ENCODE data around the gene HSPA4L. TPM values are rescaled to one million over a fixed set of nuclear protein-coding genes. Genes with fewer than 3 reads are reported as not detected.

HSPA4L gene
- total RNA-seq, 1 experiment from 2014 or later: 3.8 TPM

- H3K27me3 ChIP-seq (replicated peaks; ENCODE audit: insufficient read depth, low read depth, low read length, poor library complexity): no peaks in the 10 kb centered on the region
- H3K4me3 ChIP-seq (ENCODE audit: low read depth, low read length, poor library complexity, severe bottlenecking): no peak overlapping the region
- no peaks in the 10 kb centered on the region for H3K36me3 ChIP-seq (ENCODE audit: insufficient read depth, low read length, poor library complexity, severe bottlenecking)
- ChIA-PET CTCF (no interaction called here), POLR2A (ENCODE audit: low non-redundant PET) (no interaction called here)
- peaks cover 20% of the 10 kb centered on the region for H3K9me3 ChIP-seq (ENCODE audit: low read depth, low read length, poor library complexity, severe bottlenecking)
- no peaks in the 10 kb centered on the region for H3K4me1 ChIP-seq (ENCODE audit: insufficient read depth, low read length, poor library complexity, severe bottlenecking)
- BruUV-seq (replicated peaks): no TSS peak
- no peak for DNase-seq (ENCODE audit: low spot score)
- TF ChIP-seq CTCF (conservative IDR thresholded peaks at IDR 0.05; ENCODE audit: low read depth, low read length) (no peak), EZH2 (IDR thresholded peaks at IDR 0.05; ENCODE audit: borderline replicate concordance, low read depth, low read length, poor library complexity, severe bottlenecking) (no peak)
- intact Hi-C loops (cut with micrococcal nuclease; ENCODE audit: unreplicated experiment): no loop called here
- no peak overlapping the region for H3K27ac ChIP-seq (ENCODE audit: low read depth, low read length, poor library complexity, severe bottlenecking)
Measured at GRCh38 chr4:127846061-127846460, 63.9 kb downstream of the HSPA4L start.

- no peak overlapping the region for H3K27ac ChIP-seq (ENCODE audit: low read depth, low read length, poor library complexity, severe bottlenecking)
- CTCF ChIA-PET: no interaction called here
Measured at GRCh38 chr4:127846765-127847164, 64.6 kb downstream of the HSPA4L start.

GRCh38 chr4:127849505-127850234 lies 67.5 kb downstream of the HSPA4L start:
- TF ChIP-seq CTCF (conservative IDR thresholded peaks at IDR 0.05; ENCODE audit: low read depth, low read length) (no peak), EZH2 (IDR thresholded peaks at IDR 0.05; ENCODE audit: borderline replicate concordance, low read depth, low read length, poor library complexity, severe bottlenecking) (no peak)
- ChIA-PET CTCF (no interaction called here), POLR2A (ENCODE audit: low non-redundant PET) (no interaction called here)
- no peak overlapping the region for H3K4me3 ChIP-seq (ENCODE audit: low read depth, low read length, poor library complexity, severe bottlenecking)
- no peak for DNase-seq (ENCODE audit: low spot score)
- no peaks in the 10 kb centered on the region for H3K4me1 ChIP-seq (ENCODE audit: insufficient read depth, low read length, poor library complexity, severe bottlenecking)
- no TSS peak for BruUV-seq (replicated peaks)
- intact Hi-C loops (cut with micrococcal nuclease; ENCODE audit: unreplicated experiment): no loop called here
- H3K9me3 ChIP-seq (ENCODE audit: low read depth, low read length, poor library complexity, severe bottlenecking): peaks cover 20% of the 10 kb centered on the region
- H3K27me3 ChIP-seq (replicated peaks; ENCODE audit: insufficient read depth, low read depth, low read length, poor library complexity): no peaks in the 10 kb centered on the region
- no peaks in the 10 kb centered on the region for H3K36me3 ChIP-seq (ENCODE audit: insufficient read depth, low read length, poor library complexity, severe bottlenecking)
- no peak overlapping the region for H3K27ac ChIP-seq (ENCODE audit: low read depth, low read length, poor library complexity, severe bottlenecking)

More at GRCh38 chr4:127846765-127847164, 64.6 kb downstream of the HSPA4L start:
- POLR2A ChIA-PET (ENCODE audit: low non-redundant PET): no interaction called here
- Histone ChIP-seq H3K4me1 (ENCODE audit: insufficient read depth, low read length, poor library complexity, severe bottlenecking) (no peaks in the 10 kb centered on the region), H3K36me3 (ENCODE audit: insufficient read depth, low read length, poor library complexity, severe bottlenecking) (no peaks in the 10 kb centered on the region), H3K4me3 (ENCODE audit: low read depth, low read length, poor library complexity, severe bottlenecking) (no peak overlapping the region), H3K27me3 (replicated peaks; ENCODE audit: insufficient read depth, low read depth, low read length, poor library complexity) (no peaks in the 10 kb centered on the region), H3K9me3 (ENCODE audit: low read depth, low read length, poor library complexity, severe bottlenecking) (peaks cover 20% of the 10 kb centered on the region)
- TF ChIP-seq CTCF (conservative IDR thresholded peaks at IDR 0.05; ENCODE audit: low read depth, low read length) (no peak), EZH2 (IDR thresholded peaks at IDR 0.05; ENCODE audit: borderline replicate concordance, low read depth, low read length, poor library complexity, severe bottlenecking) (no peak)
- intact Hi-C loops (cut with micrococcal nuclease; ENCODE audit: unreplicated experiment): no loop called here
- no peak for DNase-seq (ENCODE audit: low spot score)
- no TSS peak for BruUV-seq (replicated peaks)

Measured in A673 (cell line).